ENCODE results near the gene RAD51B.

DNA sequence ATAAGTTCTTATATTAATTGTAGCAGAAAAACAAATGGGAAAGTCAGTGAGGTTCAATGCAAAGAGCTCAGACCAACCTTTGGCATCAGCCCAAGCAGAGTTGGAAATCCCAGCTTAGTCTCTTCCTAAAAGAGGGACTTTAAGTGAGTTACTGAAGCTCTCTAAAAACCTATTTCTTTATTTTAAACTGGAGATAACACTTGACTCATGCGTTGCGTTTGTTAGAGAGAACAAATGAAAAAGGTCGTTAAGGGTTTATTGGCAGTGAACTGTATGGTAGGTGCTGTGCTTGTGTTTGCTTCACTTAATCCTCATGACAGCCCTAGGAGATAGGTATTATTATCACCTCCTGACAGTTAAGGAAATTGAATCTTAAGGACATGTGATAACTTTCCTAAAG is 396.5 kb downstream of the RAD51B start:
- TF ChIP-seq, protein P1, sequence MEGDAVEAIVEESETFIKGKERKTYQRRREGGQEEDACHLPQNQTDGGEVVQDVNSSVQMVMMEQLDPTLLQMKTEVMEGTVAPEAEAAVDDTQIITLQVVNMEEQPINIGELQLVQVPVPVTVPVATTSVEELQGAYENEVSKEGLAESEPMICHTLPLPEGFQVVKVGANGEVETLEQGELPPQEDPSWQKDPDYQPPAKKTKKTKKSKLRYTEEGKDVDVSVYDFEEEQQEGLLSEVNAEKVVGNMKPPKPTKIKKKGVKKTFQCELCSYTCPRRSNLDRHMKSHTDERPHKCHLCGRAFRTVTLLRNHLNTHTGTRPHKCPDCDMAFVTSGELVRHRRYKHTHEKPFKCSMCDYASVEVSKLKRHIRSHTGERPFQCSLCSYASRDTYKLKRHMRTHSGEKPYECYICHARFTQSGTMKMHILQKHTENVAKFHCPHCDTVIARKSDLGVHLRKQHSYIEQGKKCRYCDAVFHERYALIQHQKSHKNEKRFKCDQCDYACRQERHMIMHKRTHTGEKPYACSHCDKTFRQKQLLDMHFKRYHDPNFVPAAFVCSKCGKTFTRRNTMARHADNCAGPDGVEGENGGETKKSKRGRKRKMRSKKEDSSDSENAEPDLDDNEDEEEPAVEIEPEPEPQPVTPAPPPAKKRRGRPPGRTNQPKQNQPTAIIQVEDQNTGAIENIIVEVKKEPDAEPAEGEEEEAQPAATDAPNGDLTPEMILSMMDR (IDR thresholded peaks at IDR 0.05): no peak
- no peak for TF ChIP-seq POLR2A (IDR thresholded peaks at IDR 0.05)

Measured in thyroid gland (tissue), 4 donors.